GM12873 (cell line): Measurements from ENCODE around the gene LRRC10B.

ENCODE experiments used
- CTCF ChIP-seq: IDR thresholded peaks from 2 replicates; pipeline ENCODE4 v1.5.1; 2012; ENCODE audit warnings: low read depth, mild to moderate bottlenecking, moderate library complexity, low read length, control low read depth; ENCODE audit not compliant: insufficient read depth; ENCODE audit errors: missing control alignments

Gene LRRC10B

DNA sequence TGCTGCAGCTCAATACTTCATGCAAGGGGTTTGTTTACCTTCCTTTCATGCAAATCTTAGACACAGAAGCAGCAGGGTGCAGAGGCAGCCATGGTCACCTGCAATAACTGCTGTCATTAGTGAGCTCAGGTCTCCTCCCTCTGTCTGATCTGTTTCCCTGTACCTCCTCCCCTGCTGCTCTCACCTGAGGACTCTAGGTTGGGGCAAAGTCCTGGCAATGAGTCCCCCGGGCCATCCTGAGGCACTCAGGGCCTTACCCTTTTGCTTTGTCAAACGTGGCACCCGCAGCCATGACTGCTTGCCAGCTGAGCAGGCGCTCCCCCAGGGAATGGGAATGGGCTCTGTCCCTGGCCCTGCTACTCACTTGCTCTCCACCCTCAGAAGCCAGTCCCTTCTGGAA lies 3.9 kb downstream of the LRRC10B start:
- no peak for TF ChIP-seq CTCF

DNA sequence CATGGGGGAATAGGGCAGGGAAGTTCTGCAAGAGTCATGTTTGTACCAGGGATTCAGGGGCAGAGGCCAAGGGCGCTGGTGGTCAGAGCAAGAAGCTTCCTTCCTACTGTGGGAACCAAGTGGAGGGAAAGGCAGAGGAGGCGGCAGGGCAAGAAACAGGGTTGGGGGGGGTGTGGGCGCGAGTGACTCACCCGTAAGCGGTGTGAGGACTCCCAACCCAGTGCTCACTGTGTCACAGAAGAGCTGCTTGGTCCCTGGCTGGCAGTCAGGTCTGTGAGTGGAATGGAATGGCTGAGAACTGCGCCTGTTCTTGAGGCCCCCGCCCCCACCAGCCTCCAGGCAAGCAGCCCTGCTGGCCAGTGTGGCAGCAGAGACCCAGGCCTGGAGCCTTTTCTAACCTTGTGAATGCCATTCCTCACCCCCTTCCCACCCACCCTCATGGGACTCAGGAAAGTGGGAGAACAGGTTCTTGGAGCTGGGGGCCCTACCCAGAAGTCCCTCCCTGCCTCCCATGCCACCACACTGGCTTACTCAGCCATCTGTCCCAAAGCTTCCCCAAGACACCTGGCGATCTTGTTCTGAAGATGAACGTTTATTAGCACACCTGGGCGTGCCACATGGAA lies 4.7 kb downstream of the LRRC10B start:
- TF ChIP-seq CTCF = no peak

GRCh38 chr11:61514050-61514917 lies 5.7 kb downstream of the LRRC10B start:
- no peak for TF ChIP-seq CTCF

- TF ChIP-seq CTCF = no peak
Observed at GRCh38 chr11:61515686-61516085, 7.1 kb downstream of the LRRC10B start.

- no peak for TF ChIP-seq CTCF
Observed at GRCh38 chr11:61516191-61516590, 7.6 kb downstream of the LRRC10B start.

- peak; percentile 99 for TF ChIP-seq CTCF
Observed at GRCh38 chr11:61516675-61517572, 8.4 kb downstream of the LRRC10B start.
